ENCODE measurements around the gene UNC119B.
"Not testable (repeated sequence)": the region's sequence is repeated elsewhere in the genome, so short reads cannot be mapped to it uniquely, and the experiment has no call there.

UNC119B gene

DNA sequence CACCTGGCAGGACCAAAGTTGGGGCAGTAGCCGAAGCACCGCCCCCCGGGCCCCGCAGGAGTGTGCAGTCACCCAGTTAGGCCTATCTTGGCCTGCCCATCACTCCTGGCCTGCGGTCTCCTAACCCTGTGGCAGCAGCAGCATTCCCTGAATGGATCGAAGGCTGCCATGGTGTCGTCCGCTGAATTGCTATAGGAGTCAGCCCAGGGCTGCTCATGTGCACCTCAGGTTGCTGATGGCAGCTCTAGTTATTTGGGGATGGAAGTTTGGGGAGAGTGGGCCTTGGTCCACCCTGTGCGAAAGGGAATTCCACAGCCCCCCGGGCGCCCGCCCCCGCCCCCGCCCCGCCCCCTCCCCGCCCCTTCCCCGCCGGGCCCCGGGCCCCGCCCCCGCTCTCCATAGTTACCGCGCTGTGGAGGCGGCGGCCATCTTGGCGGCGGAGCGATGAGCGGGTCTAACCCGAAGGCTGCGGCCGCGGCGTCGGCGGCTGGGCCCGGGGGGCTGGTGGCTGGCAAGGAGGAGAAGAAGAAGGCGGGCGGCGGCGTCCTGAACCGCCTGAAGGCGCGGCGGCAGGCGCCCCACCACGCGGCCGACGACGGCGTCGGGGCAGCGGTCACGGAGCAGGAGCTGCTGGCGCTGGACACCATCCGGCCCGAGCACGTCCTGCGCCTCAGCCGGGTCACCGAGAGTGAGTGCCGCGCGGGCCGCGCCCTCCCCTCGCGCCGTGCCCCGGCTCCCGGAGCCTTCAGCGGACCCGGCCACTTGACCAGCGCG, at the start of gene UNC119B:
TSS of gene UNC119B (plus strand) at position 428 of the 774 bp plus-strand sequence. CDS start at position 445, 17 bp downstream.
- peak within 1 kb of the TSS; percentile 66 to 96 (median 84) for H3K4me3 ChIP-seq
- peak within 1 kb of the TSS; percentile 53 to 95 (median 86) for H3K27ac ChIP-seq

DNA sequence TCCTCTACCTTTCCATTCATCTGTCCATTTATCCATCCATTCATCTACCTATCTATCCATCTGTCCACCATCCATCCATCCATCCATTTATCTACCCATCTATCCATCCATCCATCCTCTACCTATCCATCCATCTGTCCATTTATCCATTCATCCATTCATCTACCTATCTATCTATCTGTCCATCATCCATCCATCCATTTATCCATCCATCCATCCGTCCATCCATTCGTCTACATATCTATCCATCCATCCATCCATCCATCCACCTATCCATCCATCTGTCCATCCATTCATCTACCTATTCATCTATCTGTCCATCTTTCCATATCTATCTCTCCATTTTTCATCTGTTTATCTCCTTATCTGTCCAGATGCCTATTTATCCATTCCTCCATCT, 48.8 kb upstream of the UNC119B start:
- Histone ChIP-seq H3K27ac (no peak overlapping the region), H3K4me3 (no peak overlapping the region)

DNA sequence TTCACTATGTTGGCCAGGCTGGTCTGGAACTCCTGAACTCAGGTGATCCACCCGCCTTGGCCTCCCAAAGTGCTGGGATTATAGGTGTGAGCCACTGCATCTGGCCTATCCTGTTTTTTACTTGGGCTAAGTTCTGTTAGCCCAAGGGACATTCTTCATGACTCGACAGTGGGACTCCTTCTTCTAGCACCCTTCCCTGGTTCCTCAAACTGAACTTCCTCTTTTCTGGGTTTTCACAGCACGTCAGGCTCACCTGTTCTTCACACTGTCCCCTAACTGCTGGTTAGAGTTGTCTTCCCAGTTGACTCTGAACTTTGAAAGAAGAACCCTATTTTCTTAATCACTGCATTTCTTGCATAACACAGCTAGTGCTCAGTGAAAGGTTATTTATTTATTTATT, 47.4 kb upstream of the UNC119B start:
- no peak overlapping the region for H3K4me3 ChIP-seq

DNA sequence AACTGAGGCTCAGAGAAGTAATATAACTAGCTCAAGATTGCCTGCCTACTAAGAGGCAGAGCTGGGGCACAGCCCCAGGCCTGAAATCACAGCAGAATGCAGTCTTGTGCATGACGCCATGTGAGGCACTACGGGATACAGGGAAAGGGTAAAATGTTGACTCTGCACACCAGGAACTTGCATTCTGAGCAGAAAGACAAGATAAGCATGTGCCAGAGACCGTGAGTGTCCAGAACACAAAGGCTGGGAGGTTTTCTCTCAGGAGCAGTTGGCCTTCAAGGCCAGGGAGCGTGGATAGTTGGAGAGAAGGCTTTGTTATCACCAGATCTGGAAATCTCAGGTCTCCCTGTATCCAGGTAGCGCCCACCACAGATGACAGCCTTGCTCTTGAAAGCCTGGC, 46.5 kb upstream of the UNC119B start:
- H3K27ac ChIP-seq: no peak overlapping the region
- H3K4me3 ChIP-seq: no peak overlapping the region

More for the DNA sequence above, 47.4 kb upstream of the UNC119B start:
- H3K27ac ChIP-seq: no peak overlapping the region

DNA sequence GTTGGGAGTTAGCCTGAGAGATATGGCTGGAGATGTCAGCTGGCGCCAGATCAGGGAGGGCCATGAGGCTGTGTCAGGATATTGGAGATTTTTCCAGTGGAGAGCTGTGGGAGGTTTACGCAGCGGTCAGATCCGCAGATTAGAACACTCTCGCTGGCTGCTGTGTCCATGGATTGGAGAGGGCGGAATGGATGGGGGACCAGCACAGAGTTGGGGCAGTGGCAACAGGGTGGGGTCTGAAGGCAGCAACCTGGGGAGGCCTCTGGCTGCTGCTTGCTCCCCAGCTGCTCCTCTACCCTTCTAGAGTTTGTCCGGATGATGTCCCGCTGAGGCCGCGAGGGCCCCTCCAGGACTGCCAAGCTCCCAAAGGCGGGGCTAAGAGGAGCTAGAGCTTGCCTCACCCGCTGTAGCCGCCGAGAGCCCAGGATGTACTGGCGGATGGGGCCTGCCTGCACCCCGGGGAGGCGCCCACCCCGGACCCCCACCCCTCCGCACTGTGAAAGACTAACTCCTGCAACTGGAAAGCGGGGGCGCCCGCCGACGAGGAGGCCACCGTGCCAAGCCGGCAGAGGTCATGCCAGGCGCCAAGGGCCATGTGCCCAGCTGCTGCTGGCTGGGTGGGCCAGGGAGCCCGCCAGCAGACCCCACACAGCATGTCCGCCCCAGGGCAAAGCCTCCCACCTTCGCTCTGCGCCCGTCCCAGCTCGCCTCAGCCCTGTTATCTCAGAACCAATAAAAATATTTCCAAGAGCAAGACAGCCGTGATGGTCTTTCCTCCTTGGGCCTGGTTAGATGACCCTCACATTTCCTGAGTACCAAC, 43.5 kb upstream of the UNC119B start:
- Histone ChIP-seq H3K4me3 (no peak overlapping the region), H3K27ac (peak overlapping the region in 2 of 21 experiments; percentile 14 to 15)

DNA sequence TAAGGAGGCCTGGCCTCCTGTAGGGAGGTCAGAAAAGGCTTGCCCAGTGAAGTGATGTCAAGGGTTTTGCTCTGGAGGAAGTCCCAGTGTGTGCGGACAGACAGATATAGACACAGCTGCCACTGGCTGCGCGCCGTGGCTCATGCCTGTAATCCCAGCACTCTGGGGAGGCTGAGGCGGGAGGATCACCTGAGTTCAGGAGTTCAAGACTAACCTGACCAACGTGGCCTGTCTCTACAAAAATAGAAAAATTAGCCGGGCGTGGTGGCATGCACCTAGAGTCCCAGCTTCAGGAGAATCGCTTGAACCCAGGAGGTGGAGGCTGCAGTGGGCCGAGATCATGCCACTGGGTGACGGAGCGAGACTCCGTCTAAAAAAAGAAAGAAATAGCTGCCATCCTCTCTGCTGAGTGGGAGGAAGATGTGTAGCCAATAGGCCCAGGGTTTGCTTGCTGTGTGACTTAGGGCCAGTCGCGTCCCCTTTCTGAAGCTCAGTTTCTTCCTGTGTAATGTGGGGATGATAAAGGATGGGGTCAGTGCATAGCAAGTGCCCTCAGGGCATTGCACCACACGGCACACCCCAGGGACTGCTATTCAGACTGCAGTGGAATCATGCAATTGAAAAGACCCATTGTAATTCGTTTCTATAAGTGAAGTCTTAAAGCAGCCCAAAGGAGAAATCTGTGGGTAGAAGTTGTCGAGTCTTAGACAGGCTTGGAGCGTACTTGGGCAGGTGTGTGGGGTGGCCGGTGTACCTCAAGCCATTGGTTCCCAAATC, 42.0 kb upstream of the UNC119B start:
- Histone ChIP-seq H3K27ac (no peak overlapping the region), H3K4me3 (no peak overlapping the region)

DNA sequence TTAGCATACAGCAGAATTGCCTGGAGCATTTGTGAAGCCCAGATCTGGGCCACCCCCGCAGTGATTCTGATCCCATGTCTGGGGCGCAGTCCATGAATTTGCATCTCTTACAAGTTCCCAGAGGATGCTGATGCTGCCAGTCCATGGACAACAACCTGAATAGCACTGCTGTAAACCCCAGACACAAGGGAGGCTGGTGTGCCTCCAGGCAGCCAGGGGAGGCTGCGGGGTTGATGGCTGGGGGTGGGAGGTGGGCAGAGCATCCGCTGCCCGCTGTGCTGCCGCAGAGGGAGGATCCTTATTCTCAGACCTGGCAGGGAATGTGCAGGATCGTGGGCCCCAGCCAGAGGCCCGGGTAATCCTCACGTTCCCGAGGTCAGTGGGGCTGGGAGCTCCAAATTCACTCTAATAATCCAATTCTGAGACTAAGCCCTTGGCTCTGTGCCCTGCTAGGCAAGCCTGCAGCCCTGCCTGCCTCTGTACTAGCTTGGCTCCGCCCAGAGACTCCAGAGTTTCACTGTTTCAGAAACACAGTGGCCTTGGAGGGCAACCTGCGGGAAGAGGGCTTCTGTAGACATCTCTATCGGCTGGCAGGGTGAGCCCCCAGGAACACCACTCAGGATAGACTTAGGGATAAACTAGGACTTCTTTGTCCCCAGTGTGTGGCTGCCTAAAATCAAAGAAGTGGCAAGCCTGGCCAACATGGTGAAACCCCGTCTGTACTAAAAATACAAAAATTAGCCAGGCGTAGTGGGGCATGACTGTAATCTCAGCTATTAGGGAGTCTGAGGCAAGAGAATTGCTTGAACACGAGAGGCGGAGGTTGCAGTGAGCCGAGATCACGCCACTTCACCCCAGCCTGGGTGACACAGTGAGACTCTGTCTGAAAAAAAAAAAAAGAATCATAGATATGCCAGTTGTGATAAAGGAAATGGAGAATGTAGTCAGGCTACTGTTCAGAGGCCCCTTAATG, 41.1 kb upstream of the UNC119B start:
- H3K4me3 ChIP-seq: no peak overlapping the region
- peak overlapping the region in 2 of 21 experiments; percentile 14 to 60 for H3K27ac ChIP-seq

DNA sequence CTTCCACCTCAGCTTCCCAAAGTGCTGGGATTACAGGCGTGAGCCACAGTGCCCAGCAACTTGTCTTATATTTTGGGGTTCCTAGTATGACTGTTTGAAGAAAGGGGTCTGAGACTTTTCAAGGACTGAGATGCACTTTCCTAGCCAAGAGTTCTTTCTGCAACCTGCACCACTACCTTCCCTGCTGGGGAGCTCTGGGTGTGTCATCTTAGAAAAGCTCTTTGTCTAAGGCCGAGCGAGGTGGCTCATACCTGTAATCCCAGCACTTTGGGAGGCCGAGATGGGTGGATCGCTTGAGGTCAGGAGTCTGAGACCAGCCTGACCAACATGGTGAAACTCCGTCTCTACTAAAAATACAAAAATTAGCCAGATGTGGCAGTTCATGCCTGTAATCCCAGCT, 40.0 kb upstream of the UNC119B start:
- not testable (repeated sequence) for H3K4me3 ChIP-seq

DNA sequence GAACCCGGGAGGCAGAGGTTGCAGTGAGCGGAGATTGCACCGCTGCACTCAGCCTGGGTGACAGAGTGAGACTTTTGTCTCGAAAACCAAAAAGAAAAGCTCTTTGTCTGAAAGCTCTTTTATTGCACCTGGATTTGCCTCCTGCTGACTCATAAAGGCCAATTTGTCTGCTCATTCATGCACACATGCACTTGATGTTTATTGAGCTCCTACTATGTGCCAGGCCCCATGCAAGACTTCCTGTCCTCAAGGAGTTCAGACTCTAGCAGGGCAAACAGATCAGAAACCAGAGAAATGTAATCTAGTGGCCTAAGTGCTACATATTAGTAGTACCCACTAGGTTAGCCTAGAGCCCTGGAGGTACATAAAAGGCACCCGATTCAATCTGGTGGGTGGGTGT, 39.6 kb upstream of the UNC119B start:
- no peak overlapping the region for H3K27ac ChIP-seq
- H3K4me3 ChIP-seq: no peak overlapping the region

More for the DNA sequence above, 40.0 kb upstream of the UNC119B start:
- H3K27ac ChIP-seq: not testable (repeated sequence)

DNA sequence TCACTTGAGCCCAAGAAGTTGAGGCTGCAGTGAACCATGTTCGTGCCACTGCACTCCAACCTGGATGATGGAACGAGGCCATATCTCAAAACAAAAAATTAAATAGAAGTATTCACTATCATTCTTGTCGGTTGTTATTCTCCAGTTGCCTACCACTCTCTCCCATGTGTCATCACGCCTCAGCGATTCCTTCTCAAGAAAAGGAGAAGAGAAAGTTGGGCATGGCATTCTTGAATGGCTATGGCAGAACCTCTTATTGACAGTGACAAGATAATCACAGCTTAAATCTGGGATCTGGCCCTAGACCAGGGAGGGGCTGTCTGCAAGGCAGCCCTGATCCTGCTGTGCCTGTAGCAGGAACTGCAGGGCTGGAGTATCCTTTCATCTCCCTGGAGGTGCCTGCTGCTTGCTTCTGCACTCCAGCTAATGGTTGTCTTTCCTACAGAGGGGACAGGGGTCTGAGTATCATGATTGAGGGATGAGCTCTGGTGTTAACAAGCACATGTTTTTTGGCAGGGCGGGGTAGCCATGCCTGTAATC, 36.1 kb upstream of the UNC119B start:
- Histone ChIP-seq H3K4me3 (no peak overlapping the region), H3K27ac (no peak overlapping the region)

DNA sequence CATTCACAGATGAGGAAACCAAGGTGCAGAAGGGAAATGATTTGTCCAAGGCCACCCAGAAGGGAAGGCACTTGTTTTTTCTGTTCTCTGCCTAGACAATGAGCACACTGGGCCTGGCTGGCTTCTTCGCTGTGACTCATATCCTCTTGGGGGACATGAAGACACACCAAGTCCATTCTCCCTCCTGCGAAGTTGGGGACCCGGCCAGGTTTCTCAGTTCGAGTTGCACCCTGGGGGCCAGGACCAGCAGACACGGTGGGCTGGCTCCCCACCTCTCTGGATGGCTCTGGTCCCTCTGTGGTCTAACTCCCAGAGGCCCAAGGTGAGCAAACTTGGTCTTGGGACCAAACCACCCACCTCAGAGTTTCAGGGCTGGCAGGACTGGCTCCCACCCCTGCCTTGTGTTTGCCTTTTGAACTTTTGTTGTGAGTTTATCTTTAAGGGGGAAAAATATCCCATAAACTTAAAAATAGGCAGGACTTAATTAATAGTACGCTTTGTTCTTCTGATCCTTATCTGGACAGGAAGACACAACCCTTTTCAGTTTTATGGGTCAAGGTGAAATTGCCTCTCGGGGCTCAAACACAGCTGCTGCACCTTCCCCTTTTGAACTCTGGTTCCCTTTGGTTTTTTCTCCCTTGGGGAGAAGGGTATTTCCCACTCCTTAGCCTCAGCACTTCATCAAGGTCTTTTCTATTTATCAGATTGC, 32.3 kb upstream of the UNC119B start:
- Histone ChIP-seq H3K4me3 (no peak overlapping the region), H3K27ac (peak overlapping the region in 2 of 21 experiments; percentile 14 to 42)

DNA sequence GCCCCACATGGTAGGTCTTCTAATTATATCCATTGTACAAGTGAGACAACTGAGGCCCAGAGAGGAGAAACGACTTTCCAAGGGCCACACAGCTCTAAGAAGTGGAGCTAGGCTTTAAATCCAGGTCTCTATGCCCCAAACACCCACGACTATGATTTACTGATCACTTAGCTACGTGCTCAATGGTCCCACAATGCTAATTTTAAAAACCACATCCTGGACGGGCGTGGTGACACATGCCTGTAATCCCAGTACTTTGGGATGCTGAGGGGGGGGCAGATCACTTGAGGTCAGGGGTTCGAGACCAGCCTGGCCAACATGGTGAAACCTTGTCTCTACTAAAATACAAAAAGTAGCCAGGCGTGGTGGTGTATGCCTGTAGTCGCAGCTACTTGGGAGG, 31.7 kb upstream of the UNC119B start:
- Histone ChIP-seq H3K27ac (peak overlapping the region in 1 of 21 experiments; percentile 42), H3K4me3 (no peak overlapping the region)

DNA sequence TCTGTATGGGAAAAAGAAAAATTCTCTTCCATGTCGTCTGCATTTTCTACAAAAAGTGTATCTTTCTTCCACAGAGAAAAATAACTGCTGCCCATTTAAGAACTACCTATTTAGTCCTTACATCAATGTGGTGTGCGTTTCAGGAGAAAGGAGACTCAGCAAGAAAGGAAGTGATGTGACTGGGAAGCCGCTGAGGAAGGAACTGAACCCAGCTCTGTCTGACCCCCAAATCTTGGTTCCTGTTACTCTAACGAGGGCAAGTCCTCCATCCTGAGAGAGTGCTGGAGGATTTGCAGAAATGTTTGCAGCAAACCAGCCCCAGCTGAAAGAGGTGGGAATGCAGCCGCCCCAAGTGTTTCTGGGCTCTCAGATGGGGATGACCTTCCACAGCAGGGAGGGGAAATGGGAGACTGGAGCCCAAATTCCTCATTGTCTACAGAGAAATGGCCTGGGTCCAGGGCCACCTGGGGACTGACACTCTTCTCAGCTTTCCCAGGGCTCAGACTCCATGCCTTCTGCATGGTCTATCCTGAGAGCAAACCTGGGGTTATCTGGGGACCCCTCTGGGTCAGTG, 30.0 kb upstream of the UNC119B start:
- H3K27ac ChIP-seq: peak overlapping the region in 3 of 21 experiments; percentile 29 to 62 (median 46)
- H3K4me3 ChIP-seq: no peak overlapping the region

DNA sequence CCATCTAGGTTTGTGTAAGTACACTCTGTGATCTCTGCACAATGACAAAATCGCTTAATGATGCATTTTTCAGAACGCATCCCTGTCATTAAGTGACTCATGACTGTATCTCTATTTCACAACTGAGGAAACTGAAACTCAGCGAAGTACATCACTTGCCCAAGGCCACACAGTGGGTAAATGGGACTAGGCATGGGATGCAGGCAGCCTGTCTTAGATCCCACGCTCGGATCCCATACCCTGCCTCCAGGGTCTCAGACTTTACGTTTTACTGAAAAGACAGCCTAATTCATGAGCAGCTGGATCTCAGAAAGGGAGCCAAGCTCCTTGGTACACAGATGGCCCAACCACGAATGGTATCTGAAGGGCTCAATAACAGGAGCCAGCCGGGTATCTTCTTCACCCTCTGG, 25.7 kb upstream of the UNC119B start:
- H3K27ac ChIP-seq: peak overlapping the region in 8 of 21 experiments; percentile 6 to 93 (median 47)
- H3K4me3 ChIP-seq: no peak overlapping the region

DNA sequence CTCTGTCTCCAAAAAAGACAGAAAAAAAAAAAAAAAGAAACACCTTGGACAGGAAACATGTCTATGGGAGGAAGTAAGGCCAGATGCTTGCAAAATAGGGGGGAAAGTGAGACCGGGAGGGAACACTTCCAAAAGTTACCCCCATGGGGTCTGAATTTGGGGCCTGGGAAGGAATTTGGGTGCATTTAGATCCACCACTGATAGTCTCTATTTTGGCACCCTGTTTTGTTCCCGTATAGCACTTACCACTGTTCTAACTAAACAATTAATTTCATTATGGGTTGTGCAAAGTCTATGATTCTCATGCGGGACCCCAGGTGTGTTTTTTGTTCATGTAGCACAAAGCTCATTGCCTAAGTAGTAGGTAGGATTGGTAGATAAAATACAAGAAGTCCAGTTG, 24.7 kb upstream of the UNC119B start:
- H3K4me3 ChIP-seq: no peak overlapping the region
- peak overlapping the region in 7 of 21 experiments; percentile 22 to 93 (median 89) for H3K27ac ChIP-seq

DNA sequence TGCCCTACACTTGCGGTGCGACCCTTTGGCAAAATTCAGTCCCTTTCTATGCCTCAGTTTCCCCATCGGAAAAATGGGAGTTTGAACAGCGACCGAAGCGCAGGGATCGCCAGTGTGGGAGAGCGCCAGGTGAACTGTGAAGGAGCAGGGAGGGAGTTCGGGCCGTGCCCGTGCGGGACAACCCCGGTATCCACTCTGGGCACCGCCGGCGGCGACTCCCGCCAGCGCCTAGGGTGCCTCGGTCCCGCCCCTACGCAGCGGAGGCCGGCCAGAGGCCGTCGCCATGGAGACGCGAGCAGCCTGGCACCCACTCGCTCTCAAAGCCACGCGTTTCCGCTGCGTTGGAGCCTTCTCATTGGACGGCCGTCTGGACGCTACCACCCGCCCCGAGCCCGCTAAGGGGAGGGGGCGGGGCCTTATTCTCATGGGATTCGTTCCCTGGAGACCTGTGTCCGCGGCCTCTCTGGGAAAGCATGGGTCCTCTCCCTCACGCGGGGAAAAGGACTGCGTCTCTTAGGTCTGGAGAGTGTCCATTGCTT, 24.0 kb upstream of the UNC119B start:
- peak overlapping the region; percentile 65 to 100 (median 86) for H3K4me3 ChIP-seq
- peak overlapping the region in 20 of 21 experiments; percentile 23 to 95 (median 90) for H3K27ac ChIP-seq
